IPS DF 19.7 (cell line): Measurements from ENCODE around the gene MED25.

Experiments
- DNase-seq: peaks from one replicate; pipeline ENCODE4 v3.0.0-alpha.2; 2013; ENCODE audit warnings: low read depth, low spot score

The MED25 gene

DNA sequence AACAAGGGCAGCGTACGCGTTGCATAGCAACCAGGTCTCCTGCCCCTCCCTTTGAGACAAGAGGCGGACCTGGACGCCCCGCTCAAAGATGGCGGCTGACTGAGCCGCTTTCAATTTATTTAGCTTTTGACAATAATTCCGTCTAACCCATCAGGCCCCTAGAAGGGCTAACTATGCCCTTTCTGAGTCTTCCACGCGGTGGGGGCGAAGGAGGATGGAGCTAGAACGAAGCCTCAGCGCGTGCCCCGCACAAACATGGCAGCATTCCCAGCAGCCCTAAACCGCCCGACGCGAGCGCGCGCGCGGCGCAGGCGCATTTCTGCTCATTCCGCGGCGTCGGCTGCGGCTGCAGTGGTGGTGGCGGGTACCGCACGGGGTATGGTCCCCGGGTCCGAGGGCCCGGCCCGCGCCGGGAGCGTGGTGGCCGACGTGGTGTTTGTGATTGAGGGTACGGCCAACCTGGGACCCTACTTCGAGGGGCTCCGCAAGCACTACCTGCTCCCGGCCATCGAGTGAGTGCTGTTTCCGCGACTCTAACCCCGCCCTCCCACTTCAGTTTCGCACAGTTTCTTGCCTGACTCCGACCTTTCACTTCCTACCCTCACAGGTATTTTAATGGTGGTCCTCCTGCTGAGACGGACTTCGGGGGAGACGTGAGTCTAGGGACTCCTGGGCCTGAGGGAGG is at the start of gene MED25:
MED25 (plus strand) TSS at position 326 of the 685 bp plus-strand sequence; CDS start at position 379, 53 bp downstream.
- no peak for DNase-seq

DNA sequence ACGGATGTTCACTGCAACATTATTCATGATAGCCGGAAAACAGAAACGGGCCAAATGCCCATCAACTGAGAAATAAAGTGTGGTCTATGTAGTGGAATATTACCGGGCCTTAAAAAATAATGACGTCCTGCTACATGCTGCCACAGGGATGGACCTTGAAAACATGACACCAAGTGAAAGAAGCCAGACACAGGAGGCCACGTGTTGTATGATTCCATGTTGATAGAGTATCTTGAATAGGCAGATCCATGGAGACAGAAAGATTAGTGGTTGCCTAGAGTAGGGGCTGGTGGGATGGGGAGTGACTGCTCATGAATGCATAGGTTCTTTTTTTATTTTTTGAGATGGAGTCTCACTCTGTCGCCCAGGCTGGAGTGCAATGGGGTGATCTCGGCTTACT is 47.6 kb upstream of the MED25 start:
- no peak for DNase-seq

DNA sequence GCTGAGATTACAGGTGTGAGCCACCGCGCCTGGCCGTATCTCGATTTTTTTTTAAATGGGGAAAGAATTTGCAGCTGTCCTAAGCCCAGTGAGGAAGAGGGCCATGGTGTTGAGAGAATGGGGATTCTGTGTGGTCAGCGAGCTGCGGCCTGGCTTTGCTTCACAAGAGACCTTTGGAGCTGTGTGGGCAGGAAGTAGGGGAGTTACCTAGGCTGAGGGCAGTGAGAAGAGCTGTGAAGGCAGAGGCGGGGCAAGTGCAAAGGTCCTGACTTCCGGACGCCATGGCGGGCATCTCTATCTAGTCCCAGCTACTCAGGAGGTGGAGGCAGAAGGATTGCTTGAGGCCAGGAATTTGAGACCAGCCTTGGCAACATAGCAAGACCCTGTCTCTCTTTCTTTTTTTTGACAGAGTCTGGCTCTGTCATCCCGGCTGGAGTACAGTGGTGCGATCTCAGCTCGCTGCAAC is 46.4 kb upstream of the MED25 start:
- DNase-seq = no peak

DNA sequence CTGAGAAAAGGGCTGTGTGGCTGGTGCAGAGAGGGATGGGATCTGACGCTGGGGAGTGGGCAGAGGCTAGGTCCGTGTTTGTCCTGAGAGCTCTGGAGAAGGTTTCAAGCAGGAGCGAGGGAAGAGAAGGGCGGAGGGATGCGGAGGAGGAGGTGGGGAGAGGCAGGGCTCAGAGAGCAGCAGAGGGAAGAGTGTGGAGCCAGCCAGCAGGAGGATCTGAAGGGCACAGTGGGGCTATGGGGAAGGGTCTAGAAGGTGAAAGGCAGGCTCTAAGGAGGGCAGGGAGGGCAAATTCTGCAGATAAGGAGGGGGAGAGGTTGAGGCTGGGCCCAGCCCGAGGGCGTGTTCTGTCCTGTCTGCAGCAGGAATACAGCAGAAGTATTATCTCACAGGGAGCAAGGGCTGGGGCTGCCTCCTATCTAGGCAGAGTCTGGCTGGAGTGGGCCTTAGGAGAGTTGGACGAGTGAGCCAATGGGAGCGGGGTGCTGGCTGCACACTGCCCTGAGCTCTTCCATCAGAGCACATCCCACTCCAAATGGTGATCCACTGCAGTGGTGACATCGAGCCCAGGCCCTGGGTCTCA is 45.1 kb upstream of the MED25 start:
- no peak for DNase-seq

DNA sequence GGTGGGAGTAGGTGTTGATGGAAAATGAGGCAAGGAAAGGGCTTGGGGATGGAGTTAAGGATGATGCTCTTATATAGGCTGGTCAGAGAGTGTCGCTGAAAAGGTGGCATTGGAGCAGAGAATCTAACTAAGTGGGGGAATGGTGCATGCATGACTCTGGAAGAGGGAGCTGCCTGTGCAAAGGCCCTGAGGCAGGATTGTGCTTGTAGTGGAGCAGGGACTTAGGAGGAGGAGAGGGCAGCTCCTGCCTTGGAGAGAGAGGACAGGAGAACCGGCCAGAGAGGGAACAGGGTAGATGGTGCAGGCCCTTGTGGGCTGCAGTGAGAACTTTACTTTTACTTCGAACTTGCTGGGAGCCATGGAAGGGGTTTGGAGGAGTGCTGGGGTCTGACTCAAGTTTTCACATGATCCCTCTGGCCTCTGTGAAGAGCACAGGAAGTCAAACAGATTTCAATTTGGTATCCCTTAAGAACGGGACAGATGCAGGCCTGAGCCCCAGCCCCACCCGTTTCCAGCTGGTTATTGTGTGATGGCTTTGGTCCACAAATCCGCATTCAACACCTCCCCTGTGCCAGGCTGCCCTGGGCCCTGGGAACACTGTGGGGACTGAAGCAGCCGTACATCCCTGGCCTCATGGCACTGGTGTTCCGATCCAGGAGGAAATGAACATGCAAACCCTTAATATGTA is 44.3 kb upstream of the MED25 start:
- DNase-seq = no peak

- no peak for DNase-seq
Observed at GRCh38 chr19:49774969-49775368, 43.1 kb upstream of the MED25 start.

- no peak for DNase-seq
Observed at GRCh38 chr19:49775742-49776370, 42.2 kb upstream of the MED25 start.

GRCh38 chr19:49776371-49776764 is 41.7 kb upstream of the MED25 start:
- DNase-seq = no peak

DNA sequence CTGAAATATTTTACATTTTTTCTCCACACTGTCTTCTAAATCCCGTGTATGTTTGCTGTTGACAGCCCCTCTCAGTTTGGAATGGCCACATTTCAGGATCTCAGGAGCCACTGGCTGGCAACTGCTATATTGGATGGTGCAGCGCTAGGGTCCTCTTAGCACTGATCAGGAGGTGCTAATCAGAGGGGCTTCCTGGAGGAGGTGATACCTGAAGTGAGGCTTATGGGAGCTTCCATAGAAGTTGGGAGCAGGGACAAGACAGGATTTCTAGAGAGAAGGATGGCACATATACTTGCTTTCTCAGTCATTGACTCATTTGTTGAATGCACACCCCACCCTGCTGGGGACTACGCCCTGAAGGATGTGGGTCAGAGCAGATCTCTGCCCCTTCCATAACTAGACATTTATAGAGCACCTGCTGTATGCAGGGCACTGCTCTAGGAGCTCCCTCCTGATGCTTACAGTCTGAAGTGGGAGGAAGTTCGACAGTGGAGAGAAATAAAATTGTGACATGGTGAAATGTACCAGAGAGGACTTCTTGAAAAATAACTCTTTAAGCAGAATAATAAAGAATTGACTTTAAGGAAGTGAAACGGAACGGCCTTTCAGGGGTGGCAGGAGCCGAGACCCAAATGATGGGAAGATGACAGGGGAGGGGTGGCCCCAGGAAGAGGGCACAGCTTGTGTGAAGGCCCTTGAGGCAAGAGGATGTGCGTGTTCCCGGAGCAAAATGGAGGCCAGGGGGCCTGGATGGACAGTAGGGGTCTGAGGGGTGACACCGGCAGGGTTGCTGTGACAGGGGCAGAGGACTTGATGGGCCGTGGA is 38.1 kb upstream of the MED25 start:
- no peak for DNase-seq

- no peak for DNase-seq
Observed at GRCh38 chr19:49780861-49781260, 37.2 kb upstream of the MED25 start.

GRCh38 chr19:49781394-49781793 is 36.7 kb upstream of the MED25 start:
- no peak for DNase-seq

DNA sequence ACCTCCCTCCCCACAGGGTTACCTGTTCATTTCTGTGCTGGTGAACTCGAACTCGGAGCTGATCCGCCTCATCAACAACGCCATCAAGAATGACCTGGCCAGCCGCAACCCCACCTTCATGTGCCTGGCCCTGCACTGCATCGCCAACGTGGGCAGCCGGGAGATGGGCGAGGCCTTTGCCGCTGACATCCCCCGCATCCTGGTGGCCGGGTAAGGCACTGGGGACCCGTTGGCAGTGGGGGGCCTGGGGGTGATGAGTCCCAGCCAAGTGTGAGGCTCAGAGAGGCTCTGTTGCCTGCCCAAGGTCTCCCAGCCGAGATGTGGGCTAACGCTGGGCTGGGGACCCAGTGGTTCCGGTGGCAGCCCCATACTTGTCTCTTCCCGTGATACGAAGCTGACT is 35.6 kb upstream of the MED25 start:
- no peak for DNase-seq

GRCh38 chr19:49786376-49786820 is 31.7 kb upstream of the MED25 start:
- DNase-seq = no peak

GRCh38 chr19:49787746-49788145 is 30.3 kb upstream of the MED25 start:
- DNase-seq = no peak

DNA sequence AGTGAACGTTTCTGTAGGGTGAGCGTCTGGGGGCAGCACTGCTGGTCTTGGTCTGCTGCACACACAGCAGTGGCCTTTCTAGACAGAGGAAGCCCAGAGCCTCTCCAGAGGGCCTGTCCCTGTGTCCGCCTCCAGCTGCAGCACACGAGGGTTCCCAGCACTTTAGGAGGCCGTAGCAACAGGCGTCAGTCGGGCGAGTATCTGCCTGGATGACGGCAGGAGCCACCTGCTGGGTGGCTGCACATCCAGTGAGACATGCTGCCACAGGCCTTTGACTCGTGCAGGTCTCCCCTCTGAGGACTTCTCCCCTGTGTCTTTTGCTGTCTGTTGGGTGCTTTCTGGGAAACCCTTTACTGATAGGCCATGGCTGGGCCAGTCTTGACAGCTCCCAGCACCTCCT is 29.2 kb upstream of the MED25 start:
- DNase-seq = no peak

GRCh38 chr19:49790866-49791265 is 27.2 kb upstream of the MED25 start:
- no peak for DNase-seq

DNA sequence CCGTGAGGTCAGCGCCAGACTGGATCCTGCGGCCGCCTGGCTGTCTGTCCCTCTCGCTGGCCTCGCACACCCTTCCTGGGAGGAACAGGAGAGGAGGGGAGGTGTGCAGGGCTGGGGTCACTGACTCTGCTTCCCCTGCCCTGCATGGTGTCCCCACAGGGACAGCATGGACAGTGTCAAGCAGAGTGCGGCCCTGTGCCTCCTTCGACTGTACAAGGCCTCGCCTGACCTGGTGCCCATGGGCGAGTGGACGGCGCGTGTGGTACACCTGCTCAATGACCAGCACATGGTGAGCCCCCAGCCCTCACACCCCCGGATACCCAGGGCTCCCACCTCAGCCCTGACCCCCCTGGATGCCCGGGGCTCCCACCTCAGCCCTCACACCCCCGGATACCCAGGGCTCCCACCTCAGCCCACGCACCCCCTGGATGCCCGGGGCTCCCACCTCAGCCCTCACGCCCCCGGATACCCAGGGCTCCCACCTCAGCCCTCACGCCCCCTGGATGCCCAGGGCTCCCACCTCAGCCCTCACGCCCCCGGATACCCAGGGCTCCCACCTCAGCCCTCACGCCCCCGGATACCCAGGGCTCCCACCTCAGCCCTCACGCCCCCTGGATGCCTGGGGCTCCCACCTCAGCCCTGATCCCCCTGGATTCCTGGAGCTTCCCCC is 26.2 kb upstream of the MED25 start:
- no peak for DNase-seq

- no peak for DNase-seq
Observed at GRCh38 chr19:49792829-49793560, 25.1 kb upstream of the MED25 start.

DNA sequence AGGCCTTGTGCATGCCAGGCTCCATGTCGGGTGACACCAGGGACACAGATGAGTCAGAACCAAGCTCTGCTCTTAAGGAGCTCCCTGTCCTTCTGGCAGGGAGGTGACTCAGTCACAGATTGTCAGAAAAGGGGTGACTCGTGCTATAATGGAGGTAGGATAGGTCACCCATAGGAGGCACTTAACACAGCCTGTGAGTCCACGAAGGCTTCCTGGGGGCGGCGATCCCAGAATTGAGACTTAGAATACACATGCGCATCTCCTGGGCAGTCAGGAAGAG is 24.6 kb upstream of the MED25 start:
- no peak for DNase-seq

DNA sequence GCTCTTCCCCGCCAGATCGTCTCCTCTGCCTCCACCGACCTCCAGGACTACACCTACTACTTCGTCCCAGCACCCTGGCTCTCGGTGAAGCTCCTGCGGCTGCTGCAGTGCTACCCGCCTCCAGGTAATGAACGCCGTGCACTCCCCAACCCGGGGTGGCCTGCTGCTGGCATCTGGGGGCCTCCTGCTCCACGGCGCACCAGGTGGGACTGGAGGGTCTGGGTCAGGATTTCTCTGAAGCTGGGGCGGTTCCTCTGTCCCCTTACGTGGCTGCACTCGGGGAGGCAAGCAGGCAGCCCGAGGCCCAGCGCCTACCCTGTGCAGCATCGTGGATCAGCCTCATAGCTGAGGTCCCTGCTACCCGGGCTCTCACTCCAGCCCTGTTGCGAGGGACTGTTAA is 22.5 kb upstream of the MED25 start:
- DNase-seq = no peak

- DNase-seq = no peak
Observed at GRCh38 chr19:49798574-49798973, 19.5 kb upstream of the MED25 start.
